Endothelial cell (in vitro differentiated cells): ENCODE results near the gene CAMSAP1. TPM values are rescaled to one million over a fixed set of nuclear protein-coding genes. Genes with fewer than 3 reads are reported as not detected.

Experiments
- DNase-seq: peaks from one replicate; pipeline ENCODE4 v3.0.0; 2021; ENCODE audit warnings: low spot score
- H3K27ac Mint-ChIP-seq: one replicate; pipeline ENCODE4 v1.8.0; 2021; ENCODE audit warnings: mixed read lengths, inconsistent platforms; ENCODE audit not compliant: unreplicated experiment
- H3K27me3 Mint-ChIP-seq: one replicate; pipeline ENCODE4 v1.8.0; 2021; ENCODE audit warnings: mild to moderate bottlenecking, moderate library complexity, mixed read lengths, inconsistent platforms; ENCODE audit not compliant: unreplicated experiment
- H3K36me3 Mint-ChIP-seq: one replicate; pipeline ENCODE4 v1.8.0; 2021; ENCODE audit warnings: mild to moderate bottlenecking, low read depth, mixed read lengths, inconsistent platforms; ENCODE audit not compliant: unreplicated experiment
- H3K4me1 Mint-ChIP-seq: one replicate; pipeline ENCODE4 v1.8.0; 2021; ENCODE audit warnings: mild to moderate bottlenecking, mixed read lengths, inconsistent platforms; ENCODE audit not compliant: unreplicated experiment
- H3K4me3 Mint-ChIP-seq: one replicate; pipeline ENCODE4 v1.8.0; 2021; ENCODE audit warnings: mild to moderate bottlenecking, mixed read lengths, inconsistent platforms; ENCODE audit not compliant: unreplicated experiment
- H3K9me3 Mint-ChIP-seq: one replicate; pipeline ENCODE4 v1.8.0; 2021; ENCODE audit warnings: mixed read lengths, inconsistent platforms; ENCODE audit not compliant: unreplicated experiment
- total RNA-seq: library from RNA; stranded (reverse); fragmentation: NEBNext Ultra II Directional; extraction: Animal tissue kit (Norgen Biotek cat#: 25700); gene quantifications from one replicate; pipeline ENCODE4 v1.2.1, GENCODE V29; 2021; ENCODE audit not compliant: unreplicated experiment
- TF ChIP-seq, protein P1 (sequence below): fragments of 200-600 bp; sonication (generic); IDR thresholded peaks from one replicate; pipeline ENCODE4 v1.5.0; 2021; ENCODE audit warnings: antibody characterized with exemption; ENCODE audit not compliant: unreplicated experiment

CAMSAP1 gene
- total RNA-seq, 1 donor from 2014 or later, result 44.7 TPM

DNA sequence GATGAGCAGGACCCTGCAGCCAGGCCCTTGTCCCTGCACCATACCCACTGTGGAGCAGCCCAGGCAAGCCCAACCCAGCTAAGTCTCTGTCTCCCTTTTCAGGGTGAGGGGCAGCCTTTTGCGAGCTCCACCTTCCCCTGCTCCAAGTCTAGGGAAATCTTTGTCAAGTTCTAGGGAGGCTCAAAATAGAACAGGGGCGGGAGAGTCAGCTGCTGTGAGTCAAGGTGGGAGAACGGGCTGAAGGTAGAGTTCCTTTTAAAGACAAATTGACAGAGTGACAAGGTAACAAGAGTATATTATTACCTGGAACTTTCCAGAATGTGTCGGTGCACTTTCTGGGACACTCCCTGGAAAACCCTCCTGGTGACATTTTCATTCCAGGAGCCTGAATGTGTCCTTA lies 140.6 kb downstream of the CAMSAP1 start:
- TF ChIP-seq, protein P1, sequence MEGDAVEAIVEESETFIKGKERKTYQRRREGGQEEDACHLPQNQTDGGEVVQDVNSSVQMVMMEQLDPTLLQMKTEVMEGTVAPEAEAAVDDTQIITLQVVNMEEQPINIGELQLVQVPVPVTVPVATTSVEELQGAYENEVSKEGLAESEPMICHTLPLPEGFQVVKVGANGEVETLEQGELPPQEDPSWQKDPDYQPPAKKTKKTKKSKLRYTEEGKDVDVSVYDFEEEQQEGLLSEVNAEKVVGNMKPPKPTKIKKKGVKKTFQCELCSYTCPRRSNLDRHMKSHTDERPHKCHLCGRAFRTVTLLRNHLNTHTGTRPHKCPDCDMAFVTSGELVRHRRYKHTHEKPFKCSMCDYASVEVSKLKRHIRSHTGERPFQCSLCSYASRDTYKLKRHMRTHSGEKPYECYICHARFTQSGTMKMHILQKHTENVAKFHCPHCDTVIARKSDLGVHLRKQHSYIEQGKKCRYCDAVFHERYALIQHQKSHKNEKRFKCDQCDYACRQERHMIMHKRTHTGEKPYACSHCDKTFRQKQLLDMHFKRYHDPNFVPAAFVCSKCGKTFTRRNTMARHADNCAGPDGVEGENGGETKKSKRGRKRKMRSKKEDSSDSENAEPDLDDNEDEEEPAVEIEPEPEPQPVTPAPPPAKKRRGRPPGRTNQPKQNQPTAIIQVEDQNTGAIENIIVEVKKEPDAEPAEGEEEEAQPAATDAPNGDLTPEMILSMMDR, result no peak
- Mint-ChIP-seq H3K36me3 (peaks cover 6% of the 10 kb centered on the region), H3K4me3 (no peak overlapping the region), H3K27me3 (peaks cover 8% of the 10 kb centered on the region), H3K27ac (no peak overlapping the region), H3K4me1 (no peaks in the 10 kb centered on the region), H3K9me3 (peaks cover 10% of the 10 kb centered on the region)
- DNase-seq, result no peak

DNA sequence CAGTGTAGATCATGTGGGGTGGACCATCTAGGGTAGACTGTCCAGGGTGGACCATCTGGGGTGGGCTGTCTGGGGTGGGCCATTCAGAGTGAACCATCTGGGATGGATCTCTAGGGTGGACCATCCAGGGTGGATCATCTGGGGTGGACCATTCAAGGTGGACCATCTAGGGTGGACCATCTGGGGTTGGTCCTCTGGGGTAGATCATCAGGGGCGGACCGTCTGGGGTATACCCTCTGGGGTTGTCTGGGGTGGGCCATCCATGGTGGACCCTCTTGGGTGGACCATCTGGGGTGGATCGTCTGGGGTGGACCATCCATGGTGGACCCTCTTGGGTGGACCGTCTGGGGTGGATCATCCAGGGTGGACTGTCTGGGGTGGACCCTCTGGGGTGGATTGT lies 141.1 kb downstream of the CAMSAP1 start:
- DNase-seq, result no peak
- TF ChIP-seq, protein P1, result no peak
- H3K27ac Mint-ChIP-seq, result no peak overlapping the region
- no peaks in the 10 kb centered on the region for H3K4me1 Mint-ChIP-seq
- H3K36me3 Mint-ChIP-seq, result peaks cover 6% of the 10 kb centered on the region
- no peak overlapping the region for H3K4me3 Mint-ChIP-seq
- H3K9me3 Mint-ChIP-seq, result peaks cover 10% of the 10 kb centered on the region
- H3K27me3 Mint-ChIP-seq, result peaks cover 8% of the 10 kb centered on the region

DNA sequence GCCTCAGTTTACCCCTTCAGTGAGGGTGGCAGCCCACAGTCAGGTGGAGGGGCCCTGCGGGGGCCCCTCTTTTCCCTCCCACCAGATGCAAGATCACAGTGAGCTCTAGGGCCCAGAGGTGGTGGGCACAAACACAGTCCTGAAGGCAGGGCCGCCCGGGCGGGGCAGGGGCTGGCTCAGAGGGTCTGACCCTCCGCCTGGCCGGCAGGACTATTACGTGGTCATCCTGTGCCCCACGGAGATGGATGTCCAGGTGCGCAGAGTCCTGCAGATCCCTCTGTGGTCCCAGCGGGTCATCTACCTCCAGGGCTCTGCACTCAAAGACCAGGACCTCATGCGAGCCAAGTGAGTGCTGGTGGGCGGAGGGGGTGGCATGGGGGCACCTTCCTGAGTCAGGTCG lies 141.9 kb downstream of the CAMSAP1 start:
- no peaks in the 10 kb centered on the region for H3K4me1 Mint-ChIP-seq
- no peak overlapping the region for H3K4me3 Mint-ChIP-seq
- no peak for DNase-seq
- no peak overlapping the region for H3K27ac Mint-ChIP-seq
- peaks cover 6% of the 10 kb centered on the region for H3K36me3 Mint-ChIP-seq
- TF ChIP-seq, protein P1, result no peak
- H3K9me3 Mint-ChIP-seq, result peaks cover 10% of the 10 kb centered on the region
- H3K27me3 Mint-ChIP-seq, result peaks cover 10% of the 10 kb centered on the region

DNA sequence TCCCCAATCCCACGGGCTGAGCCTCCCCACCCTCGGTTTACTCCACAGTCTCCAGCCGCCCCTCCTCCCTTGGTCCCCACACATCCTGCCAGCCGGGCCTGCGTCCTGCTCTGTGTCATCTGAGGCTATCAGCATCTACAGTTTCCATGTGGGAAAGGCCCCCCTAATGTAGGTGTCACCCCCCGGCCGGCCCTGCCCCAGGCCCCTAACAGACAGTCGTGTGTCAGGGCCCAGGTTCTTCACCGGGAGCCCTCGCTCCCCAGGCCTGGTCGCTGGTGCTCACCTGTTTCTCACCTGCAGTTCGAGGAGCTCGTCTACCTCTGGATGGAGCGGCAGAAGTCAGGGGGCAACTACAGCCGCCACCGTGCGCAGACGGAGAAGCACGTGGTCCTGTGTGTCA lies 142.6 kb downstream of the CAMSAP1 start:
- no peak for DNase-seq
- TF ChIP-seq, protein P1, result no peak
- no peak overlapping the region for H3K27ac Mint-ChIP-seq
- H3K36me3 Mint-ChIP-seq, result peaks cover 6% of the 10 kb centered on the region
- peaks cover 10% of the 10 kb centered on the region for H3K9me3 Mint-ChIP-seq
- no peak overlapping the region for H3K4me3 Mint-ChIP-seq
- no peaks in the 10 kb centered on the region for H3K4me1 Mint-ChIP-seq
- peaks cover 10% of the 10 kb centered on the region for H3K27me3 Mint-ChIP-seq

DNA sequence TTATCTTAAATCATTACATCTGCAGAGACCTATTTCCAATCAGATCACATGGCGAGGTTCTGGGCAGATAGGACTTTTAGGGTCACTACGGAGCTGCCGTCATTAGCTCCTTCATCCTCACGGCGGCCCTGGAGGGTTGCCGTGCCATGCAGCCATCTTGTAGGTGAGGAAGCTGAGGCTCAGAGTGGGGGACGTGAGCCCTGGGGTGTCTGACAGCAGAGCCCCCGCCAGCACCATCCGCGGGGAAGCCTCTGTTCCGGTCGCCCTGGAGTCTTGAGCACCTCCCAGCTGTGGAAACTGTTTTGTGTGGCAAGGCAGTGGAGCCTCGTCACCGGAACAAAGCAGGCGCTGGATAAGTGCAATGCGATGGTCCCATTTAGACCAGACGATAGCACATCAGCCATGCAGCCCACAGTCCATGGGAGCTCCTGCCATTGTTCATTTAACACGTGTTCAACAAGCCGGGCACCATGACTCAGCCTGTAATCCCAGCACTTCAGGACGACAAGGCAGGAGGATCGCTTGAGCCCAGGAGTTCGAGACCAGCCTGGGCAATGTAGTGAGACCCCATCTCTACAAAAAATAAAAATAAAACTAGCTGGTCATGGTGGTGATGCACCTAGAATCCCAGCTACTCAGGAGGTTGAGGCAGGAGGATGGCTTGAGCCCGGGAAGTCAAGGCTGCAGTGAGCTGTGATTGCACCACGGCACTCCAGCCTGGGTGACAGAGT lies 143.5 kb downstream of the CAMSAP1 start:
- no peak overlapping the region for H3K27ac Mint-ChIP-seq
- peaks cover 10% of the 10 kb centered on the region for H3K9me3 Mint-ChIP-seq
- DNase-seq, result no peak
- peaks cover 6% of the 10 kb centered on the region for H3K36me3 Mint-ChIP-seq
- H3K4me1 Mint-ChIP-seq, result no peaks in the 10 kb centered on the region
- peaks cover 6% of the 10 kb centered on the region for H3K27me3 Mint-ChIP-seq
- TF ChIP-seq, protein P1, result no peak
- H3K4me3 Mint-ChIP-seq, result no peak overlapping the region
